GM12865 (cell line): ENCODE data around the gene TIAM1.

Source experiments
- DNase-seq: peaks from one replicate; pipeline ENCODE4 v3.0.0; 2010; ENCODE audit warnings: low read depth
- H3K4me3 ChIP-seq: 2 replicates; pipeline ENCODE4 v1.5.1; 2011; ENCODE audit warnings: mild to moderate bottlenecking, low read depth, low read length, control low read depth
- TF ChIP-seq, protein P1 (sequence below): IDR thresholded peaks from 2 replicates; pipeline ENCODE4 v1.5.1; 2011; ENCODE audit warnings: low read length, control low read depth, low read depth, inconsistent platforms; ENCODE audit not compliant: insufficient read depth; ENCODE audit errors: missing control alignments

The TIAM1 gene

DNA sequence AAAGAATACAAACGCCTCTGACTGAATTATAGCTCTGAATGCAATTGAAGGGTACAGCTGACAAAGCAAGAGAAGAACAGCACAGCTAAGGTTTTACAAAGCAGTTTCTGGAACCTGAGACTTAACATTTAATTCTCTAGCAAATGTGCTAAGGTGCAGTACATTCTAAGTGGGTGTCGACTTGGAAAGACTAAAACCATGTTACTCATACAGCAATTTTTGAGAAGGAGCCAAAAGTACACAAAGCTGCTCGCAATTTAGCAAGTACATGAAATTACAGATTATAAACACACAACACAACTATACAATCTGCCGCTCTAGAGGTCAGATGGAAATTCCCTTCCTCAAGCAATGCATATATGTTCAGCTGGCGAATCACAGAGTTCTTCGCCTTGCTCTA is 121.9 kb downstream of the TIAM1 start:
- H3K4me3 ChIP-seq, result no peak overlapping the region
- no peak for DNase-seq
- TF ChIP-seq, protein P1, sequence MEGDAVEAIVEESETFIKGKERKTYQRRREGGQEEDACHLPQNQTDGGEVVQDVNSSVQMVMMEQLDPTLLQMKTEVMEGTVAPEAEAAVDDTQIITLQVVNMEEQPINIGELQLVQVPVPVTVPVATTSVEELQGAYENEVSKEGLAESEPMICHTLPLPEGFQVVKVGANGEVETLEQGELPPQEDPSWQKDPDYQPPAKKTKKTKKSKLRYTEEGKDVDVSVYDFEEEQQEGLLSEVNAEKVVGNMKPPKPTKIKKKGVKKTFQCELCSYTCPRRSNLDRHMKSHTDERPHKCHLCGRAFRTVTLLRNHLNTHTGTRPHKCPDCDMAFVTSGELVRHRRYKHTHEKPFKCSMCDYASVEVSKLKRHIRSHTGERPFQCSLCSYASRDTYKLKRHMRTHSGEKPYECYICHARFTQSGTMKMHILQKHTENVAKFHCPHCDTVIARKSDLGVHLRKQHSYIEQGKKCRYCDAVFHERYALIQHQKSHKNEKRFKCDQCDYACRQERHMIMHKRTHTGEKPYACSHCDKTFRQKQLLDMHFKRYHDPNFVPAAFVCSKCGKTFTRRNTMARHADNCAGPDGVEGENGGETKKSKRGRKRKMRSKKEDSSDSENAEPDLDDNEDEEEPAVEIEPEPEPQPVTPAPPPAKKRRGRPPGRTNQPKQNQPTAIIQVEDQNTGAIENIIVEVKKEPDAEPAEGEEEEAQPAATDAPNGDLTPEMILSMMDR, result no peak

DNA sequence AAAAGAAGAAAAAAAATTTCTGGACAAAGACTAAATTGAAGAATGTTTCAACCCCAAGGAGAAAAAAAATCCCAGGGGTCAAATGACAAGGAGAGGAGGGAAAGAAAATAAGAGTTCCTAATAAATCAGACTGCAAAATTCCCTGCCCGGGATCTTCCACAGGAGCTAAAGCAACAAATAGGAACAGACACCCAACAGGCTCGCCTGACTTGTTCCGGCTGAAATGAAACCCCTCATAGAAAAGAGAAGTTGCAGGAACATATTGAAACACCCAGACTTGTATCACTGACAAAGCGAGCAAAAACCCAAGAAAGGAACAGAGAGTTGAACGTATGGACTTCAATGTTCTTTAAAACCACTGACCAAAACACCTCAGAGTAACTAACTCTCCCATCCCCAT is 123.0 kb downstream of the TIAM1 start:
- DNase-seq, result peak; percentile 6
- TF ChIP-seq, protein P1, result no peak
- no peak overlapping the region for H3K4me3 ChIP-seq

DNA sequence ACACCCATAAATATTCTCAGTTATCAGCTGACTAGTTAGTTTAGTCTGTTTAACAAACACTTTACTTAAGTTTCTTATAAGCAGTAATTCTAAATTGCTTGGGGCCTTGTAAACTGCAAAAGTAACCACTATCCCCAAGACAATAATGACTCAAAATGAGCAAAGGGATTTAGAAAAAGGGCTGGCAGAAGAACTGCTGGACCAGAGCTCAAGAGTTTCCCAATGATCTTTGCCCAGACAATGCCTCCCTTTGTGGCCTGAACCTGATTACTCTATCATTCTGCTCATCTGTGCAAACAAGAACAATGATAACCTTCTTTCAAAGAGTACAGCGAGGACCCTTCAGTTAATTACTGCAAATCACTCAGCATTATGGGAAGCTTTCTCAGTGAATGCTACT is 123.5 kb downstream of the TIAM1 start:
- TF ChIP-seq, protein P1, result no peak
- no peak overlapping the region for H3K4me3 ChIP-seq
- no peak for DNase-seq

DNA sequence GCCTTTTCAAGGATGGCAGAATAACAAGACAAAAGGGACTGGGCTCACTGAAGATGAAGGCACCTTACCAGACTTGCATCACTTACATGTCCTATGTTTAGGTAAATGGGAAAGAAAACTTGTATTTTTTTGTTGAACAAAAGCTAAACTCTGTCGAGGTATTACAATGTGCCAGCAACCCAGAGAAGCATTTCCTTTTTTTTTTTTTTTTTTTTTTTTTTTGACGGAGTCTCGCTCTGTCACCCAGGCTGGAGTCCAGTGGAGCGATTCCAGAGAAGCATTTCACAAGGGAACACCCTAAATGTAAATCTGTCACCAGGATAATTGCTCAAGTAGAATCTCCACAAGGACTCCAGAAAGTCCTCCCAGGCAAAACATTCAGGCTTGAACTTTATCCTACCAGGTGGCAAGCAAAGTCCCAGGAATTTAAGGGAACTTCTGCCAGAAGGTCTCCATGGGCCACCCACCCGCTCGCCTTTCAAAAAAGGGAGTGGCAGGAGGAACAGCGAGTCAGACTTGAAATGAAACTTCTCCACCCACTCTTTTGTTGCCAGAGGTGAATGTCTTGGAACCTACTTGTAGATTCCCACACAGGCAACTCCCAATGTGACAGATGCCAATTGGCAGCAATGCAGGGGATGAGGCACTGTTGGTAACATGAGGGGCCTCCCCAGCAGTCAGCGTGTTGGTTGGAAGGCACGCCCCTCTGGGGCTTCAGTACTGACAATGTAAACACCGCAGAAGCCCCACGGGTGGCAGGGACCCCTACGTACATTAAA is 125.0 kb downstream of the TIAM1 start:
- TF ChIP-seq, protein P1, result no peak
- no peak for DNase-seq
- H3K4me3 ChIP-seq, result no peak overlapping the region

DNA sequence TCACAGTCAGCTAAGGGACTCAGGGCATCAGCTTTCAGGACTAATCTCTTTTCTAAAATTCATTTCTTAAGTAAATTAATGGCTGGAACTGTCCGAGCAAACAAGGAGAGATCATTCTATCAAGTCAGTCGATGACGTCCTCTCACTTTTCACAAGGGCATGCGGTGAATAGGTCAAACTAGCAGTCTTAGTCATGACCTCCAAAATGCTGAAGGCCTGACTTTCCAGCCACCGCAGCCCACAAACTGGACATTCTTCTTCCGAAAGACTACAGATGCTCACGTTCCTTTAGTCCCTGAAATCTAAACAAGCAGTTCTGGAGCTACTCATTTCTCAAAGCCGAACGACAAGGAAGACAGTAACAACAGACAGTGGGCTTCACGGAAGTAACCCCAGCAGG is 127.9 kb downstream of the TIAM1 start:
- DNase-seq, result no peak
- TF ChIP-seq, protein P1, result no peak
- H3K4me3 ChIP-seq, result no peak overlapping the region

DNA sequence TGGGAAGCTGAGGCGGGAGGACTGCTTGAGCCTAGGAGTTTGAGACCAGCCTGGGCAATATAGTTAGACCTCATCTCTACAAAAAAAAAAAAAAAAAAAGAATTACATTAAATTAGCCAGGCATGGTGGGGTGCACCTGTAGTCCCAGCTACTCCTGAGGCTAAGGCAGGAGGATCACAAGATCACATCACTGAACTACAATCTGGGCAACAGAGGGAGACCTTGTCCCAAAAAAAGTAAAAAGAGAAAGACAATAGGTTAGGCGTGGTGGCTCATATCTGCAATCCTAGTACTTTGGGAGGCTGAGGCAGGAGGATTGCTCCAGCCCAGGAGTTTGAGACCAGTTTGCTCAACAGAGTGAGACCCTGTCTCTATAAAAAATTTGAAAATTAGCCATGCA is 130.3 kb downstream of the TIAM1 start:
- H3K4me3 ChIP-seq, result no peak overlapping the region
- TF ChIP-seq, protein P1, result no peak
- no peak for DNase-seq

DNA sequence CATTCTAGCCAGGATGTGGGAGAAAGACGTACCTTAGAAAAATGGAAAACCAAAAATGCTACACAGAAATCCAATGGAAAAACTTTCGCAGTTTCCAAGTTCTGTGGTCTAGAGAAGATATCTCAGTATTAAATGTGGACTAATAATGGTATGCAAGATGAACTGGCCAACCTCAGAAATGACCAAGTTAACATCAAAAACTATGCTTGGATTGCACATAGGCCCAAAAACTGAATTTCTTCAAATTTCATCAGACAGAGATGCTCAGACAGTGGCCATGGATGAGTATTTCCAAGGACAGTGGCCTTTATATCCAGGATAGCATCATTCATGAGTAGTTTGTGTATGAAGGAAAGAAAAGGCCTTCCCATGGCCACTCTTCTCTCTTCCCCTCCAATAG is 132.2 kb downstream of the TIAM1 start:
- TF ChIP-seq, protein P1, result no peak
- no peak overlapping the region for H3K4me3 ChIP-seq
- DNase-seq, result no peak
